ENCODE data around the gene SLC25A12.

The SLC25A12 gene

DNA sequence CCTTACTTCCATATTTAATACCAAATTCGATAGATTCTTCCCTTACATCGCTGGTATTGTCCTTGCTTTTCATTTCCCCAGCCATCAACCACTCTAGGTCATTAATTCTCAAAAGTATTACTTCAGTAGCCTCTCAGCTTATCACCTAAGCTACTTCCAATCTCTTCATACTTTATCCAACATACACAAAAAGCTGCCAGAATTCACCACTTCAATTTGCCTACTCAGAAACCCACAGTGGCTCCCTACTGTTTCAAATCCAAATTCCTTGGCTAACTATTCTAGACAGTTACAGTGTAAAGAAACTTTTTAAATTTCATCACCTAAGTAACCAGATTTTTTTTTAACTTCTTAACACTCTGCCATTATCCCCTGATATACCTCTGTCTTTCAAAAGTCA is 4.7 kb downstream of the SLC25A12 start:
- no peak for DNase-seq

DNA sequence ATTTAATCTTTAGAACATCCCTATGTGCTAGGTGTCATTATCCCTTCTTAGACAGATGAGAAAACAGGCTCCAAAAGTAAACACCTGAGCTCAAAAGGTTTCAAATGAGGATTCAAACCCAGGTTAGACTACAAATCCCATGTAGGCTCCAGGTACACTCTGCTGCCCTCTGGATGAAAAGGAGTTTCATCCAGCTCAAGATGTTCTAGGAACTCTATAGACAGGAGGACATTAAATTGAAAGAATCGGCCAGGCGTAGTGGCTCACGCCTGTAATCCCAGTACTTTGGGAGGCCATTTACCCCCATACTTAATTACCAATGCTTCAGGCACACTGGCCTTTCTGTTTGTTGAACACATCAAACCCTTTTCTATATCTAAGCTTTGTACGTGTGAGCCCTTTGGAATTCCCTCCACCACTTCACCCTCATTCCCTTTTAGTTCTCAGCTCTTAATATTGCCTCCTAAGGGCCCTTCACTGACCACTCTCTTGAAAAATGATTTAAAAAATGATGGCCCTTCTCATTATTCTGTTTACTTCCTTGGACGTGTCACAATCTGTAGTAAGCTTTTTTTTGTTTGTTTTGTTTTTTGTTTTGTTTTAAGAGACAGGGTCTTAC is 10.7 kb downstream of the SLC25A12 start:
- no peak for DNase-seq

DNA sequence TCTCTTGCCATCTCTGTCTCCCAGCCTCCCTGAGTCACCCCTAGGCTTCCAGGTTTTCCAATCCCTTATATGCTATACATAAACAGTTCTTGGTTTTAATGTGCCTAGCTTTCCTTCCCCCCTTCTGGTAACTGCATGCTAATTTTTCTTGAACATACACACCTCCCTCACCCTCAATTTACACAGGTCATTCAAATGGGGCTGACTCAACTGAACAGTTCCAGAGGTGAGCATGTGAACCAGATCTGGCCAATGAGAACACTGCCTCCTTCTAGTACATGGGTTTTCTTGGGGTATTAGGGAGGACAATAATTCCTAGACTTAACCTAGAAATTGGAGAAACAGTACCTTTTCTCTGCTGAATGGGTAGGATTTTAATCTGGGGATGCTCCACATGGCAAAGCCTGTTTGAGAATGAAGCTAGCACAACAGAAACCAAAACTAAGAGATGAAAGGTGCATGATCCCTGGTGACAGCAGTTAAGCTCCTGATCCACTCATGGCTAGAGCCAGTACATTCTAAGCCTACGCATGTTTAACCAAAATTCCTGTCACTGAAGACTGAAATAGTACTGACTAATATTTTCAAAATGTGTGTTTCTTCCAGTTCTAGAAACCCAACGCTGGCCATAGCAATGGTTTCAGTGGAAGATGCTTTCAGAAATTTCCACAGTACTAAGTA is 11.8 kb downstream of the SLC25A12 start:
- DNase-seq = no peak

DNA sequence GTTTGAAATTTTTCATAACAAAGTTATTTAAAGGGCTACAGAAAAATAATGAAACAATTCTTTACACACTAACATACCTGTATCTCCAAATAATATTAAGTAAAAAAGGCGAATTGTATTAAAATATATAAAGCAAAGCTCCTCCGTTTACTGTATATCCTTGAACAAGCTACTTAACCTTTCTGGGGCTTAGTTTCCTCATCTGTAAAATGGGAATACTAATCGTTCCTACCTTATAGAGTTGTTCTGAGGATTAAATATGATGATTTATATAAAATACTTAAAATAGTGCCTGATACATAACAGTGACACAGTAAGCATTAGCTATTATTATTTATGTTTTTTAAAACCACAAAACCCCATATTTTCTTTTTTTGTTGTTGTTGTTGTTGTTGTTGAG is 13.3 kb downstream of the SLC25A12 start:
- no peak for DNase-seq

DNA sequence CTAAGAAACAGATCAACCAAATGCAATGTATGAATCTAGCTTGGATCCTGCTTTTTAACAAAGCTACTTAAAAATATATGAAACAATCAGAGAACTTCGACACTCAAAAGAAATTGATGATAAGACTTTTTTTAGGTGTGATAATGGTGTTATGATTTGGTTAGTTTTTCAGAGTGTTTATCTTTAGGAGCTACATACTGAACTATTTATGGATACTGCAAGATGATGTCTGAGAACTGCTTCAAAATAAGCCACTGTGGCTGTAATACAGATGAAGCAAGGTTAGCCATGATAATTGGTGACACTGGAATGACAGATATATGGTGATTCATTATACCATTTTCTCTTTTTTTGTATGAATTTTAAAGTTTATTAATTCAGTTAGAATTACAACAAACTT is 14.2 kb downstream of the SLC25A12 start:
- DNase-seq = no peak

DNA sequence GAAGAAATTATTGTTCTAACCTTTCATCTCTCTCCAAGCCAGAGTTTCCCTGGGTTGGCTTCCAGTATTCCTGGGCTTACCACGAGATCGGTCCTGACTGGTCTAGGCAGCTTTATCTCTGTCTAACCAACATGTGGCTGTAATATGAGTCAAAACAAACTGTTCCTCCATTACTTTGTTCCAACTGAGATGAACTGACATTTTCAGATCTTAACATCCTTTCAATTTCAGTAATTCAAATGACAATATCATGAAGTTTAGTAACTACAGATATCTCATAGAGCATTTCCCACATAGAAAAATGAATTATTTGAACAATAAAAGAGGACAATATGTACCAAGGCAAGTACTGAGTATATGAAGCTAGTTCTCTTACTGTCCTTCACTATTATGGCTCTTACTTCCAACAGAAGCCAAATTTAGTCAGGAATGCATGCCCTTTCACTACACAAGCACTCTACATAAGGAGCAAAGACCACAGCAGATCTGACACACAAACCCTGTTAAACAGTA is 15.5 kb downstream of the SLC25A12 start:
- no peak for DNase-seq

DNA sequence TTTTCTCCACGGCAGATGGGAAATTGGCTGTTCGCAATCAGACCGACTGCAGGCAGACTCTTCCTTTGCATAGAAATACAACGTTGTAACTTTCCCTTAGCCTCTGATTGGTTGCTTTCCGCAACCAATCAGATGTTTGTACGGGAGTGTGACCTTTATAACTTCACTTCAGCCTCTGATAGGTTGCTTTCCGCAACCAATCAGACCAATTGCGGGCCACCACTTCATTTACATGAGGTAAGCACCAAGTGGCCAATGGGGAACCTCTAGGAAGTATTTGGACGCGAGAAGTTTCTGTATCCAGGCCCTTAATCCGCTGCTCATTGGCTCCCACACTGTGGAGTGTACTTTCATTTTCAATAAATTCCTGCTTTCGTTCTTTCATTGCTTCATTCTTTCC is 19.1 kb downstream of the SLC25A12 start:
- no peak for DNase-seq

DNA sequence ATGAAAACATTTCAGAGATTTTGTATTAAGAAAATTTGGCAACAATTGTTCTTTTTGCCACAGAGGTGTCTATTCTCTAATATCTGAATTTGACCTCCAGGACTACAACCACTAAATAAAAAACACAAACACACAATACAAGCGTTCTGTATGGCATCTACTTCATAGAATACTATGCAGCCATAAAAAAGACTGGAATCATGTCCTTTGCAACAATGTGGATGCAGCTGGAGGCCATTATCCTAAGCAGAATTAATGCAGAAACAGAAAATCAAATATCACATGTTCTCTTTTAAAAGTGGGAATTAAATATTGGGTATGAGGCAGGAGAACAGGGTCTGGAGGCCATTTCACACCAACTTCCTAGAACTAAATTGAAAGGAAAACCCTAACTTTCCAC is 19.5 kb downstream of the SLC25A12 start:
- no peak for DNase-seq

DNA sequence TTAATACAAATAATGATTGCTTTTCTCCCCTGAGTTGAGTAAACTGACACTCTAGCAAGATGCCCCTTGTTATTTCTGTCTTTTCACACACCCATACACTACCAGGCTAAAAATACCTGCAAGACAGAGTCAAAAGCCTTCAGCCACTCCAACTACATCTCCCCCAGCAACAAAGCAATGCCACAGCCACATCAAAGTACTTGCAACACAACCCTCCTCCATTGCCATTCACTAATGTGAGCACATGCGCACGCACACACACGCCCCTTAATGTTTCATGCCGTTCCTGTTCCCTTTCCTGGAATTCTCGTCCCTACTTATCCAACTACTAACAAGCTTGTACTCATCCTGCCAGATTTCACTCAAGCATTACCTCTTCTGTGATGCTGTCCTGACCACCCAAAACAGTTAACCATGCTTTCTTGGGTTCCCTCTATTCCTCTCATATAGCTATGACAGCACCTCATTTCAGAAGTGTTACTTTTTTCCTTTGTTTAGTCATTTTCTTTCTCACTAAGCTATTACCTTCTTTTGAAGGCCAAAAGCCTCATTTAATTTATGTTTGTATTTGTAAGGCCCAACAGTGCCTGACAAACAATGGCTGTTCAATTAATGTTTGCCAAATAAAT is 29.6 kb downstream of the SLC25A12 start:
- no peak for DNase-seq

DNA sequence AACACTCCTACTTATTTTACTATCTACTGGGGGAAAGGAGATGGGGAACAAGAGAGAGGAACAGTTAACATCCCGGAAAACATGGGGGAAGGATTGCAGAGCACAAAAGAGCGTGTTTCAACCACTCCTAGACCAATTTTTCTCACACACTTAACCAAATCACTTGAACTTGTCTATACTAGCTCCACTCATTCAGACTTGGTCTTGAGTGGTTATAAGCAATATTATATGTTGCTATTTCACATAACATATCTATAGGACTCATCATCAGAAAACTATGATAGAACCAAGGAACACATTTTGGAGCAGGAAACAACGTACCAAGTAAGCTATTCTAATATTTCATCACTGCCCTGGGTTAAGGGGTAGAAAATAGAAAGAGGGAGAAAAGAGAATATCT is 31.5 kb downstream of the SLC25A12 start:
- no peak for DNase-seq

DNA sequence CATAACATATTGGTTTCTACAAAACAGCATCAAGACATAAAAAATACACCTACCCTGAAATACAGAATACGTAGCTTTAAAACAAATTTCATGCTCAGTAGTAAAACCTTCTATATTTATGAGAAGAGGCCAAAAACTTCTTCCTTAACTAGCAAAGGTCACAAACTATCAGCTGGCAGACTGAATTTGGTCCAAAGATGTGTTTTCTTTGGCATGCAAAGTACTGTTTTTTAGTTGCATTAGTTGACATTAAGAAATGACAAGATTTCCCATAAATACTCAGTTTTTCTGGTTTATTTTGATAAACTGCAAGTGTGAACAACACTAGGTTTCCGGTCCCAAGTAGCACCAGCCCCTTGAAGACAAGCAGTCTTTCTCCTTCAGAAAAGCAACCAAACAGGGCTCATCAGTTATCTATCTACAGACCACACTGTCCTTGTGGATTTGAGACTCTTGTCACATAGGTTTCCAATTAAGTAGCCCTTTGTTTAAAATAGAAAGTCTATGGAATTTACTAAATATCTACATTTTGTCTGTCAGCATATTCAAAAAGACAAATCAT is 35.6 kb downstream of the SLC25A12 start:
- no peak for DNase-seq

DNA sequence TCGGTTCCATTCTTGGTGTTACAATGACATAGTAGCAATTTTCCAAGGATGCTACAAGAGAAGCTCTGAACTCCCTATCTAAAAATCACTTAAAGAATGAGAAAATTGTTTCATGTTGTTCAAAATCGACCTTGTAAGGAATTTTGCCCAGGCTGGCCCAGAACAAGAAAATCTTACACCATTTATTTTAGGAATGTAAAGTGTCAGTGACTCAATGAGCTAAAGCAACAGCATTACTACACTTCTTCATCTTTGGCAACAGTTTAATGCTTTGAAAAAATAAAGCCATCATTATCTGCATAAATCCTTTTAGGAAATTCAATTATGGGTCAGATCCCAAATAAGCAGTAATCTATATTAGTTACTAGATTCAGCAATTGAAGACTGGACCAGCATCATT is 38.6 kb downstream of the SLC25A12 start:
- DNase-seq = no peak

DNA sequence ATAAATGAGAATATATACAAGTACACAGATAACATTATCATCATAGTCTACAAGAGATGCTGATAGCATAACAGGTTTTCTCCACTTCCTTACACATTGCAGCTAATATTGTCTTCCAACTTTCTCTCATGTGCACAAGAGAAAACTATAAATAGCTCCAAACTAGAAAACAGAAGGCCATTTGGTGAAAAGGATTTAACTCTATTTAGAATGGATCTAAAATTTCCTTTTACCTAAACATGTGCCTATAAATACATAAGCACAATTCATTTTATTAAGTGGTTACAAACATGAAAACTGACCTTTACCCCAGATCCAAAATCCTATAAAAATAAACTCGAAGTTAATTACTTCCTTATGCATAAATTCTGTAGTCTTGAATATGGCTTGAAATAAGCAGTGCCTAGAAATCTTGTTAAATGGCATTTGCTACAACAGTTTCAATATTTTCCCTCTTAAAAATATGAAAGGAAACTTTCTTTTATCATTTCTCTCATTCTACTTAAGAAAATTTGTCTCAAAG is 41.6 kb downstream of the SLC25A12 start:
- DNase-seq = no peak

DNA sequence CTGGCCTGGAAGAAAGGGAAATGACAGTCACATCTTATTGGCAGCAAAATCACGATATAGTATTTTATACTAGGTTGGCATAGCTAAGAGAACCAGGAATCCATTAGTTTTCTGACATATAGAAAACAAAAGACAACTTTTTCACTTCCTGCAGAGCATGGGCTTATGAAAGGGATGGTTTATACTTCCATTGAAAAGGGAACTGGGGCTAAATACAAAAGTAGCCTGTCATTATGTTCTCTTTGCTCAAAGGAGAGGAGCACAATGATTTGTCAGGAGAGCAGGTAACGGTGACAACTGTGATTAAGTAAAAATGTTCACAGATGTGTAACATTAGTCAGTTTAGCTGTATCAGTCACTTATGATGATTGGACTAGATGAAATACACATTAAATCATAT is 46.4 kb downstream of the SLC25A12 start:
- no peak for DNase-seq

DNA sequence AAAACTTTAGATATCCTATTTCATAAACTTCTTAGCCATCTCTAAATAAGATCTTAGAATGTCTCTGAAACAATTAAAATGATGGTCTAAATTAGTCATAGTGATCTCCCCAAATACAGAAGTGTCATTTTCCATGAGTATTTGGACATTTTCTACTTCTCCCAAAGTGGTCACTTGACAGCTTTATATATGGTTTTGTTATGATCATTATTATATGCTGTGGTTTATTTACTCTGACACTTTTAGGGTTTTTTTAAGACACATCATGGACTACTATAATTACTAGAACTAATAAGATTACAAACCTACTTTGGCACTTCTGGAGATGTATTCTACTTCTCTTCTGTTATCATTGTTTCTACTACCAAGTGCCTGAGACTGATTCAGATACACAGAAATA is 47.1 kb downstream of the SLC25A12 start:
- no peak for DNase-seq

DNA sequence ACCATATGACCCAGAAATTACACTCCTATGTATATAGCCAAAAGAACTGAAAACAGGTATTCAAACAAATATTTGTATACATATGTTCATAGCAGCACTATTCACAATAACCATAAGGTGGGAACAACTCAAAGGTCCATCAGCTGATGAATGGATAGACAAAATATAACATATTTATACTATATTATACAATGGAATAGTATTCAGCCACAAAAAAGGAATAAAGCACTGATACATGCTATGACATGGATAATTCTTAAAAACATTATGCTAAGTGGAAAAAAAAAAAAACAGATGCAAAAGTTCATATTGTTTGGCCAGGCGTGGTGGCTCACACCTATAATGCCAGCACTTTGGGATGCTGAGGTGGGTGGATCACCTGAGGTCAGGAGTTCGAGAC is 52.0 kb downstream of the SLC25A12 start:
- DNase-seq = no peak

DNA sequence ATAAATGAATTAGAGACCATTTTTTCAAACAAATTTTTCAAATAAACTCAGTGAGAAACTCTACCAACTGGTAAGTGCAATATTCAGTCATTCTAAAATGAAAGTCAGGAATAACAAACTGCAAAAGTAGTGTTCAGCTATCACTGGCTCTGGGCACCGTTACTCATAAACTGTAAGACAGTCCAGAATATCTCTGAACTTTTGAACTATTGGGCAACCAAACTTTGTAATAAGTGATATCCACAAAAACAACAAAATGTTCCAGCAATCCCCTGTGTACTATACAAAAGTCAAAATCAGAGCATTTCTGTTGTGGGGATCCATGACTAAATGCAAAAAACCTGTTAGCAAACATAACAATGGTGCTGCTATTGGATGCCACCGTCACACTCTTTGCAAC is 56.3 kb downstream of the SLC25A12 start:
- no peak for DNase-seq

DNA sequence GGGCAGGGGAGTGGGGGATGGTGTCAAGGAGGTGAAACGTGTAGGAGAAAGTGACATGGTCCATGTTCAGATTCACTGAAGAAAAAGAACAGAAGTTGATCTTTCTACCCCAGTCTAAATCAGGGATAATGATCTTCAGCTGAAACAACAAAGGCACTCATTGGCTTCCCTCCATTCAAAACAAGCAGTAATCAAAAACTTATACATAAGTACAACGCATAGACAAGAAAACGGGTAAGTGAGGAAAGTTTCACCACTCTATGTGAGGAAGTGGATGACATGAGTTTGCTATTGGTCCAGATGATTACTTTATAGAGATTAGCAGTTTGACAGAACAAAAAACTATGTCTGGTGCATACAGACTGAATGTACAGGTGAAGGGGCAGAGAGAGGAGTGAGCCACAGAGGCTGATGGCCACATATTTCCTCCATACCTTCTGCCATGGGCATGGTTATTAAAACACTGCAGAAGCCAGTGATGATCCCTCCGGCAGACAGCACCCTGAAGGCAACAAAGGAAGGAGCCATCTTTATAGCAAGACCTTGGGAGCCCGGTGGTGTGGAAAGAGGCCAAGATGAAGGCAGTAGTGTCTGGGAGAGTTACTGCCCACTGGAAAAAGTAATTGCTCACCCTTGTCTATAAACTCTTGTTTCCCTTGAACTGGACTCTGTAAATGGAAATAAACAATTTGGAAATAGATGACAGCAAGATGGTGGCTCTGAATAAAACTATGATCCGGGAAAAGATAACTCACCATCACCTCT is 57.7 kb downstream of the SLC25A12 start:
- no peak for DNase-seq

DNA sequence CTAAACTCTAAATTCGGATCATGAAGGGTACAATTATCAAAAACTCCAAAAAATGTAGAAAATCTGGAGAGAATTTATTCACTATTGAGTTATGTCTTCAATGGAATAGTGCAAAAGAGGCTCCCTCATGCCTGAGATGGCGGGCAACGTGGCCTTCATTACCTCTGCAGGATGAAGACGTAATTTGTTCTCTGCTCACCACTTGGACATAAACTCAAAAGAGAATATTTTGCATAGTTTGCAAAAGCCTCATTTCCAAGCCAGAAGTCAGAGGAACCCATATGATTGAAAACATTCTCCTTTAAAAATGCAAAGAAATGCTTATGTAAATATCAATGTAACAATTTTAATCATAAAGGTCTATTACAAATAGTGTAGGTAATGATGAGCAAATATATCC is 58.7 kb downstream of the SLC25A12 start:
- no peak for DNase-seq

DNA sequence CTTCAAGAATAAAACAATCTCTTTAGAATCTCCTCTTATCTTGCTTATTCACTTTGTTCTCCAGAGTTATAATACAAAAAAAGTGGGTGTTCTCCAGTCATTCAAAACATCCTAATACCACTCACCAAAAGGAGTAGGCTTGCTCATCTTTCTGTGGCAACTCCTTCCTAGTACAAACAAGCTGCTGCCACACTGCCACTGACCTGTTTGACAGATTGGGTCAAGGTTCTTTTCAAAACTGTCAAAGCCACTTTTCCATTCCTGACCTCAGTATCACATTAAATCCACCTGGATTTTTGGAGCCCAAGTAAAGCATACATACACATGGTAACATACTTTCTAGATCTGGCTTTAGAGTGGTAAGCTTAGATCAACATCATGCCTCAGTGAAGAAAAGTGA is 59.8 kb downstream of the SLC25A12 start:
- DNase-seq = no peak

DNA sequence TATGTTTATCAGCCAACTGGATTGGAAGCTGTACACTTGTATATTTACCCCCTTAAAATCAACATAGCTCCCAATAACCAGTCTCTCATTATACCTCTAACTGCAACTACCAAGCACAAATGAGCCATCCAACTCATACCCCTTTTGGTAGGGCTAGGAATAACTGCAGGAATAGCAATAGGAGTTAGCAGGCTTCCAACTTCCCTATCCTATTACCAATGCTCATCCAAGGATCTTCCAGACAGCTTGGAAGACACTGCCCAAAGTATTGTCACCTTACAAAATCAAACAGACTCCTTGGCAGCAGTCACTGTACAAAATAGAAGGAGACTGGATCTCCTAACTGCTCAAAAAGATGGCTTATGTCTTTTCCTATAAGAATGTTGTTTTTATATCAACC is 61.6 kb downstream of the SLC25A12 start:
- no peak for DNase-seq

DNA sequence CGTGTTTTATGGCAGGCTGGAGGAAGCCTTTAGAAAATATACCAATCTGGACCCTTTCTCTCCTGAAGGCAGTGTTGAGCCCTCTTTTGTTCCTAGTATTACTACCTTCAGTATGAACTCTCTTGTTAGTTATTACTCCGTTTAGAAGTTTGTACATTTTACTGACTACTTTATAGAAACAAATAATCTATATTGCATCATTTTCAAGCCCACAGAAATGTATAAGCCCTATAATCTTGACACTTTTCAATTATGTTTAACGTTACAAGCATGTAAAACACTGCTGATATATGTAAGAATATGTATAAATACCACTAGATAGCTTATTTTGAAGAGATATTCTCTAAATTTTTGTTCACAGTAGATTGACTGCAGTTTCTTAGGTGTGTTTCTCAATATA is 64.0 kb downstream of the SLC25A12 start:
- no peak for DNase-seq

DNA sequence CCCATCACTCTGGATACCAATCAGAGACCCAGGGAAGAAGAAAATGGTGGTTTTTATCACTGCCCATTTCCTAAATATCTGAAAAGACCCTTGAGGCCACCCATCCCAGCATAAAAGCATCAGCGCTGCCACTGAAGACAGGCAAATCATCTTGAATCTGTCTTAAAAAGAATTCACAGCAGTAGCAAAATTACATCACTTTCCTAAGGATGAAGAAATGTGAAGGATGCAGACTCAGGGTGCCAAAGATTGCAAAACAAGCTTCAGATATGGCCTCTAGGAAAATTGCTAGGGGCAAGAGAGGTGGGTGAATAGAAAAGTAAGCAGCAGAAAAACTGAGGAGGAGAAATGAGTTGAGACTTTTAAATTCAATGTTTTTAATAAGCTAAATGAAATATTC is 70.0 kb downstream of the SLC25A12 start:
- no peak for DNase-seq

Data from activated CD8-positive, alpha-beta memory T cell treated with anti-CD3 and anti-CD28 coated beads, Interleukin-2, amount 50 U/mL, for 48 hours (primary cell).